SK-N-SH (cell line): ENCODE data around the gene CHST15. TPM values are rescaled to one million over a fixed set of nuclear protein-coding genes. Genes with fewer than 3 reads are reported as not detected.

ENCODE experiments used
- CTCF ChIA-PET: fragments of 300-600, 350-600 bp; formaldehyde crosslinking; extraction: SDS; loops from one replicate; lab custom pipeline; 2021; lab: Yijun Ruan, JAX
- POLR2A ChIA-PET: fragments of 350-600 bp; sonication (Branson Sonifier 250); formaldehyde crosslinking; extraction: SDS; loops from one replicate; lab custom pipeline; 2020; ENCODE audit warnings: antibody characterized with exemption, inconsistent platforms; lab: Yijun Ruan, JAX
- DNase-seq: peaks from one replicate; pipeline ENCODE4 v3.0.0; 2012
- H2AFZ ChIP-seq: fragments of 200-600 bp; sonication (generic); 2 replicates; pipeline ENCODE4 v1.8.1; 2016; ENCODE audit warnings: antibody characterized with exemption, mild to moderate bottlenecking, low read depth
- H3F3A ChIP-seq: fragments of 200-600 bp; sonication (generic); replicated peaks from 2 replicates; pipeline ENCODE3; 2016; ENCODE audit warnings: antibody characterized with exemption, mild to moderate bottlenecking; ENCODE audit not compliant: insufficient read depth
- H3K27ac ChIP-seq, 2 experiments: fragments of 200-500 bp in 1 of 2; fragments of 200-600 bp in 1 of 2; sonication (Bioruptor generic) in 1 of 2; sonication (generic), shearing (Covaris generic) in 1 of 2; 2 replicates each; pipeline versions ENCODE4 v1.5.1 to v1.6.1; 2014 to 2016; ENCODE audit warnings: low read depth in 2 of 2, inconsistent platforms in 1 of 2, low read length in 1 of 2, mild to moderate bottlenecking in 1 of 2, mixed read lengths in 1 of 2
- H3K27me3 ChIP-seq: fragments of 200-600 bp; sonication (generic), shearing (Covaris generic); 2 replicates; pipeline ENCODE4 v1.6.1; 2016; ENCODE audit warnings: mixed run types; ENCODE audit not compliant: insufficient read depth
- H3K36me3 ChIP-seq, 2 experiments: fragments of 200-500 bp in 1 of 2; fragments of 200-600 bp in 1 of 2; sonication (Bioruptor generic) in 1 of 2; sonication (generic) in 1 of 2; replicated peaks in 1 of 2; 2 replicates each; pipeline versions ENCODE3 to v1.5.1; 2014 to 2016; ENCODE audit warnings: low read length in 1 of 2, mild to moderate bottlenecking in 1 of 2; ENCODE audit not compliant: insufficient read depth in 2 of 2, control insufficient read depth in 1 of 2
- H3K4me1 ChIP-seq, 2 experiments: fragments of 200-500 bp in 1 of 2; fragments of 200-600 bp in 1 of 2; sonication (Bioruptor generic) in 1 of 2; sonication (generic), shearing (Covaris generic) in 1 of 2; 2 replicates each; pipeline versions ENCODE4 v1.5.1 to v1.6.1; 2014 to 2016; ENCODE audit warnings: low read depth in 1 of 2, low read length in 1 of 2, mixed run types in 1 of 2; ENCODE audit not compliant: insufficient read depth in 2 of 2, control insufficient read depth in 1 of 2
- H3K4me2 ChIP-seq: fragments of 200-600 bp; sonication (generic), shearing (Covaris generic); 2 replicates; pipeline ENCODE4 v1.6.1; 2017; ENCODE audit warnings: mixed run types
- H3K4me3 ChIP-seq, 2 experiments: fragments of 200-500 bp in 1 of 2; fragments of 200-600 bp in 1 of 2; sonication (Bioruptor generic) in 1 of 2; sonication (generic), shearing (Covaris generic) in 1 of 2; 2 replicates each; pipeline versions ENCODE4 v1.5.1 to v1.8.1; 2014 to 2016; ENCODE audit warnings: low read depth in 2 of 2, inconsistent platforms in 1 of 2, low read length in 1 of 2, mild to moderate bottlenecking in 1 of 2, mixed read lengths in 1 of 2, moderate library complexity in 1 of 2
- H3K79me2 ChIP-seq: fragments of 200-600 bp; sonication (generic); 2 replicates; pipeline ENCODE4 v1.8.1; 2017; ENCODE audit warnings: mild to moderate bottlenecking; ENCODE audit not compliant: insufficient read depth
- H3K9ac ChIP-seq: fragments of 200-600 bp; sonication (generic); 2 replicates; pipeline ENCODE4 v1.6.1; 2017; ENCODE audit warnings: mixed run types
- H3K9me2 ChIP-seq: fragments of 200-600 bp; sonication (generic); 2 replicates; pipeline ENCODE4 v1.6.1; 2017; ENCODE audit warnings: mixed run types
- H3K9me3 ChIP-seq: fragments of 200-600 bp; sonication (generic); 2 replicates; pipeline ENCODE4 v1.6.1; 2017; ENCODE audit warnings: mixed run types, mild to moderate bottlenecking, moderate library complexity
- H4K20me1 ChIP-seq: fragments of 200-600 bp; sonication (generic); 2 replicates; pipeline ENCODE4 v1.6.1; 2017; ENCODE audit warnings: mild to moderate bottlenecking, mixed run types; ENCODE audit not compliant: insufficient read depth
- ELF1 ChIP-seq: IDR thresholded peaks from 2 replicates; pipeline ENCODE4 v1.4.0; 2012
- EZH2phosphoT487 ChIP-seq: fragments of 200-600 bp; sonication (generic); IDR thresholded peaks from 2 replicates; pipeline ENCODE4 v1.6.1; 2017; ENCODE audit warnings: low read depth, mixed run types, mild to moderate bottlenecking, antibody characterized with exemption, moderate library complexity, borderline replicate concordance
- FOSL2 ChIP-seq: IDR thresholded peaks from 2 replicates; pipeline ENCODE4 v1.4.0; 2012; ENCODE audit warnings: low read depth, mild to moderate bottlenecking, moderate library complexity, borderline replicate concordance
- FOXJ3 ChIP-seq: sonication (generic); formaldehyde crosslinking; IDR thresholded peaks from 2 replicates; pipeline ENCODE4 v1.5.1; 2020; ENCODE audit warnings: mild to moderate bottlenecking, missing genetic modification reagents
- FOXM1 ChIP-seq: IDR thresholded peaks from 2 replicates; pipeline ENCODE4 v1.4.0; 2012; ENCODE audit warnings: low read depth, mild to moderate bottlenecking
- GABPA ChIP-seq: IDR thresholded peaks from 2 replicates; pipeline ENCODE4 v1.4.0; 2012; ENCODE audit warnings: low read depth, mild to moderate bottlenecking
- MXI1 ChIP-seq: IDR thresholded peaks from 2 replicates; pipeline ENCODE4 v1.6.1; 2012; ENCODE audit warnings: mild to moderate bottlenecking, low read depth, low read length, improper control_type of control experiment
- NFIC ChIP-seq: IDR thresholded peaks from 2 replicates; pipeline ENCODE4 v1.4.0; 2012; ENCODE audit warnings: borderline replicate concordance
- NRF1 ChIP-seq: IDR thresholded peaks from 2 replicates; pipeline ENCODE4 v1.6.1; 2012; ENCODE audit warnings: low read depth, mild to moderate bottlenecking, low read length
- PBX3 ChIP-seq: IDR thresholded peaks from 2 replicates; pipeline ENCODE4; 2012
- RCOR1 ChIP-seq: fragments of 150-350 bp; IDR thresholded peaks from 2 replicates; pipeline ENCODE4 v1.6.1; 2017; ENCODE audit warnings: antibody characterized with exemption, low read length
- RXRA ChIP-seq: IDR thresholded peaks from 2 replicates; pipeline ENCODE4 v1.4.0; 2012; ENCODE audit warnings: low read depth, mild to moderate bottlenecking, borderline replicate concordance
- SIN3A ChIP-seq: IDR thresholded peaks from 2 replicates; pipeline ENCODE4 v1.6.1; 2012; ENCODE audit warnings: low read depth, mild to moderate bottlenecking, low read length, moderate library complexity, borderline replicate concordance
- SMC3 ChIP-seq: IDR thresholded peaks from 2 replicates; pipeline ENCODE4 v1.6.1; 2012; ENCODE audit warnings: low read depth, low read length, improper control_type of control experiment
- TCF12 ChIP-seq: IDR thresholded peaks from 2 replicates; pipeline ENCODE4 v1.4.0; 2012
- USF2 ChIP-seq: fragments of 150-350 bp; IDR thresholded peaks from 2 replicates; pipeline ENCODE4 v1.6.1; 2017; ENCODE audit warnings: antibody characterized with exemption, low read length, low read depth, borderline replicate concordance
- YY1 ChIP-seq: IDR thresholded peaks from 2 replicates; pipeline ENCODE4 v1.4.0; 2012; ENCODE audit warnings: low read depth, mild to moderate bottlenecking
- WGBS: methylation state at CpG from one replicate; pipeline ENCODE4 v1.1.6; 2017; ENCODE audit warnings: low lambda C conversion rate; 5-methylcytosine and 5-hydroxymethylcytosine counted together
- polyA plus RNA-seq, 3 experiments: library from polyadenylated mRNA; depleted of rRNA; stranded (reverse); fragments of >200 nt; gene quantifications; 2 replicates each; pipeline ENCODE4 v1.2.3, GENCODE V29; 2012
- TF ChIP-seq, protein P1 (sequence below): IDR thresholded peaks from 2 replicates; pipeline ENCODE4 v1.4.0; 2012; ENCODE audit warnings: low read depth, borderline replicate concordance
- TF ChIP-seq, protein P2 (sequence below): IDR thresholded peaks from 2 replicates; pipeline ENCODE4 v1.4.0; 2012; ENCODE audit warnings: low read depth, borderline replicate concordance
- TF ChIP-seq, protein P3 (sequence below): fragments of 150-350 bp; IDR thresholded peaks from 2 replicates; pipeline ENCODE4 v1.6.1; 2016; ENCODE audit warnings: mild to moderate bottlenecking, low read depth, low read length
- TF ChIP-seq, protein P4 (sequence below): fragments of 200-600 bp; sonication (generic); IDR thresholded peaks from 2 replicates; pipeline ENCODE4 v1.6.1; 2017; ENCODE audit warnings: antibody characterized with exemption, mild to moderate bottlenecking, moderate library complexity

The CHST15 gene
- polyA plus RNA-seq, 1 of the 3 experiments (the other 2 are of a cell fraction): 0.02 TPM

DNA sequence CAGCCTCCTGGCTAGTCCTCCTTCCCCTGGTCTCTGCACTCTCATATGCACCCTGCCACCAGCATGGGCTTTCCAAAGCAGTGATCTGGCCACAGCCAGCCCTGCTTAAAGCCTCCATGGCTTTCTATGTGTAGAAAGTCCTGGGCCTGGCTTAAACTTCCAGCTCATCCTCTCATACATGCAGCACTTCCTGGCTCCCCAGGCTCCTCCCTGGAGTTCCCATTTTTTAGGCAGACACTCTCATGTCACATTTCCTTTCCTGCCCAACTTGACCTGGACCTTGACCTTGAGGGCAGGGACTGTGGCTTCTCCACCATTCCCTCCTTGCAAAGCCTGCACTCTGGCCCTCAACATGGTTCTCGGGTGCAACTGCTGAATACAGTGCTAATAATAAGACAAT lies 79.5 kb downstream of the CHST15 start:
- no peaks in the 10 kb centered on the region for H3K9me3 ChIP-seq
- H3F3A ChIP-seq: no peaks in the 10 kb centered on the region
- no peaks in the 10 kb centered on the region for H3K9me2 ChIP-seq
- H2AFZ ChIP-seq: no peak overlapping the region
- H3K27ac ChIP-seq: no peak overlapping the region
- no peaks in the 10 kb centered on the region for H3K36me3 ChIP-seq
- no peaks in the 10 kb centered on the region for H3K4me1 ChIP-seq
- H3K4me3 ChIP-seq: no peak overlapping the region
- TF ChIP-seq RXRA (no peak), SIN3A (no peak), RCOR1 (no peak), FOSL2 (no peak), FOXM1 (no peak), NFIC (no peak), NRF1 (no peak), ELF1 (no peak), GABPA (no peak), PBX3 (no peak)
- TF ChIP-seq, protein P1, sequence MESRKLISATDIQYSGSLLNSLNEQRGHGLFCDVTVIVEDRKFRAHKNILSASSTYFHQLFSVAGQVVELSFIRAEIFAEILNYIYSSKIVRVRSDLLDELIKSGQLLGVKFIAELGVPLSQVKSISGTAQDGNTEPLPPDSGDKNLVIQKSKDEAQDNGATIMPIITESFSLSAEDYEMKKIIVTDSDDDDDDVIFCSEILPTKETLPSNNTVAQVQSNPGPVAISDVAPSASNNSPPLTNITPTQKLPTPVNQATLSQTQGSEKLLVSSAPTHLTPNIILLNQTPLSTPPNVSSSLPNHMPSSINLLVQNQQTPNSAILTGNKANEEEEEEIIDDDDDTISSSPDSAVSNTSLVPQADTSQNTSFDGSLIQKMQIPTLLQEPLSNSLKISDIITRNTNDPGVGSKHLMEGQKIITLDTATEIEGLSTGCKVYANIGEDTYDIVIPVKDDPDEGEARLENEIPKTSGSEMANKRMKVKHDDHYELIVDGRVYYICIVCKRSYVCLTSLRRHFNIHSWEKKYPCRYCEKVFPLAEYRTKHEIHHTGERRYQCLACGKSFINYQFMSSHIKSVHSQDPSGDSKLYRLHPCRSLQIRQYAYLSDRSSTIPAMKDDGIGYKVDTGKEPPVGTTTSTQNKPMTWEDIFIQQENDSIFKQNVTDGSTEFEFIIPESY: no peak
- no peaks in the 10 kb centered on the region for H3K79me2 ChIP-seq
- H3K4me2 ChIP-seq: no peak overlapping the region
- H4K20me1 ChIP-seq: no peaks in the 10 kb centered on the region
- WGBS: 57% methylated on average over 1 of the region's 1 CpG
- DNase-seq: no peak
- ChIA-PET POLR2A (no interaction called here), CTCF (interaction anchor here (1.3 to 3.5 kb wide), 2 partner anchors 19 to 375 kb away, joined by 5 to 13 read pairs; no protein-coding TSS in a partner anchor)
- H3K9ac ChIP-seq: no peak overlapping the region
- no peaks in the 10 kb centered on the region for H3K27me3 ChIP-seq

GRCh38 chr10:124012991-124013390 lies 80.4 kb downstream of the CHST15 start:
- WGBS: 27% methylated on average over 5 of the region's 7 CpGs
- Histone ChIP-seq H3K36me3 (no peaks in the 10 kb centered on the region), H3K4me3 (no peak overlapping the region), H3F3A (no peaks in the 10 kb centered on the region), H3K9me3 (no peaks in the 10 kb centered on the region), H4K20me1 (no peaks in the 10 kb centered on the region), H3K79me2 (no peaks in the 10 kb centered on the region), H3K4me1 (no peaks in the 10 kb centered on the region), H3K9ac (no peak overlapping the region), H2AFZ (no peak overlapping the region), H3K9me2 (no peaks in the 10 kb centered on the region), H3K27ac (no peak overlapping the region), H3K27me3 (no peaks in the 10 kb centered on the region), H3K4me2 (no peak overlapping the region)
- CTCF ChIA-PET: interaction anchor here (3.5 kb wide), 1 partner anchor 18 kb away, joined by 13 read pairs; no protein-coding TSS in a partner anchor
- DNase-seq: no peak
- POLR2A ChIA-PET: no interaction called here
- TF ChIP-seq, protein P2, sequence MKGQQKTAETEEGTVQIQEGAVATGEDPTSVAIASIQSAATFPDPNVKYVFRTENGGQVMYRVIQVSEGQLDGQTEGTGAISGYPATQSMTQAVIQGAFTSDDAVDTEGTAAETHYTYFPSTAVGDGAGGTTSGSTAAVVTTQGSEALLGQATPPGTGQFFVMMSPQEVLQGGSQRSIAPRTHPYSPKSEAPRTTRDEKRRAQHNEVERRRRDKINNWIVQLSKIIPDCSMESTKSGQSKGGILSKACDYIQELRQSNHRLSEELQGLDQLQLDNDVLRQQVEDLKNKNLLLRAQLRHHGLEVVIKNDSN: no peak
- TF ChIP-seq PBX3 (no peak), SMC3 (no peak), TCF12 (no peak), YY1 (no peak), EZH2phosphoT487 (no peak), MXI1 (no peak), FOXJ3 (CRISPR knock-in tag) (no peak), USF2 (no peak)
- TF ChIP-seq, protein P3, sequence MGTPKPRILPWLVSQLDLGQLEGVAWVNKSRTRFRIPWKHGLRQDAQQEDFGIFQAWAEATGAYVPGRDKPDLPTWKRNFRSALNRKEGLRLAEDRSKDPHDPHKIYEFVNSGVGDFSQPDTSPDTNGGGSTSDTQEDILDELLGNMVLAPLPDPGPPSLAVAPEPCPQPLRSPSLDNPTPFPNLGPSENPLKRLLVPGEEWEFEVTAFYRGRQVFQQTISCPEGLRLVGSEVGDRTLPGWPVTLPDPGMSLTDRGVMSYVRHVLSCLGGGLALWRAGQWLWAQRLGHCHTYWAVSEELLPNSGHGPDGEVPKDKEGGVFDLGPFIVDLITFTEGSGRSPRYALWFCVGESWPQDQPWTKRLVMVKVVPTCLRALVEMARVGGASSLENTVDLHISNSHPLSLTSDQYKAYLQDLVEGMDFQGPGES: no peak
- TF ChIP-seq, protein P4, sequence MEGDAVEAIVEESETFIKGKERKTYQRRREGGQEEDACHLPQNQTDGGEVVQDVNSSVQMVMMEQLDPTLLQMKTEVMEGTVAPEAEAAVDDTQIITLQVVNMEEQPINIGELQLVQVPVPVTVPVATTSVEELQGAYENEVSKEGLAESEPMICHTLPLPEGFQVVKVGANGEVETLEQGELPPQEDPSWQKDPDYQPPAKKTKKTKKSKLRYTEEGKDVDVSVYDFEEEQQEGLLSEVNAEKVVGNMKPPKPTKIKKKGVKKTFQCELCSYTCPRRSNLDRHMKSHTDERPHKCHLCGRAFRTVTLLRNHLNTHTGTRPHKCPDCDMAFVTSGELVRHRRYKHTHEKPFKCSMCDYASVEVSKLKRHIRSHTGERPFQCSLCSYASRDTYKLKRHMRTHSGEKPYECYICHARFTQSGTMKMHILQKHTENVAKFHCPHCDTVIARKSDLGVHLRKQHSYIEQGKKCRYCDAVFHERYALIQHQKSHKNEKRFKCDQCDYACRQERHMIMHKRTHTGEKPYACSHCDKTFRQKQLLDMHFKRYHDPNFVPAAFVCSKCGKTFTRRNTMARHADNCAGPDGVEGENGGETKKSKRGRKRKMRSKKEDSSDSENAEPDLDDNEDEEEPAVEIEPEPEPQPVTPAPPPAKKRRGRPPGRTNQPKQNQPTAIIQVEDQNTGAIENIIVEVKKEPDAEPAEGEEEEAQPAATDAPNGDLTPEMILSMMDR: no peak
